OCI-LY1 (cell line): ENCODE results near the gene HDLBP.

Source experiments
- H2AFZ ChIP-seq: fragments of 200-600 bp; sonication (generic), shearing (Covaris generic); 2 replicates; pipeline ENCODE4 v1.6.0; 2014; ENCODE audit warnings: antibody characterized with exemption, mild to moderate bottlenecking, low read length
- H3F3A ChIP-seq: fragments of 200-600 bp; sonication (generic), shearing (Covaris generic); 2 replicates; pipeline ENCODE4 v1.6.0; 2014; ENCODE audit warnings: mild to moderate bottlenecking, antibody characterized with exemption, low read length, moderate library complexity; ENCODE audit not compliant: insufficient read depth
- H3K27ac ChIP-seq: fragments of 200-600 bp; sonication (generic); 2 replicates; pipeline ENCODE4 v1.5.1; 2014; ENCODE audit warnings: low read length, mixed run types, mild to moderate bottlenecking, low read depth; ENCODE audit not compliant: poor library complexity, severe bottlenecking
- H3K27me3 ChIP-seq: fragments of 200-600 bp; sonication (generic); 2 replicates; pipeline ENCODE4 v1.6.0; 2014; ENCODE audit warnings: antibody characterized with exemption, mild to moderate bottlenecking, low read length, moderate library complexity; ENCODE audit not compliant: insufficient read depth
- H3K36me3 ChIP-seq: fragments of 200-600 bp; sonication (generic); 2 replicates; pipeline ENCODE4 v1.6.1; 2014; ENCODE audit warnings: mild to moderate bottlenecking, antibody characterized with exemption, low read length, moderate library complexity, mixed read lengths; ENCODE audit not compliant: insufficient read depth
- H3K4me1 ChIP-seq: fragments of 200-600 bp; sonication (generic); 2 replicates; pipeline ENCODE4 v1.5.1; 2014; ENCODE audit warnings: mild to moderate bottlenecking, low read length, moderate library complexity; ENCODE audit not compliant: insufficient read depth, severe bottlenecking
- H3K4me2 ChIP-seq: fragments of 200-600 bp; sonication (generic), shearing (Covaris generic); 2 replicates; pipeline ENCODE4 v1.6.1; 2014; ENCODE audit warnings: low read length
- H3K4me3 ChIP-seq: fragments of 200-600 bp; sonication (generic); 2 replicates; pipeline ENCODE4 v1.5.1; 2014; ENCODE audit warnings: low read length, low read depth, mild to moderate bottlenecking, mixed read lengths; ENCODE audit not compliant: poor library complexity, severe bottlenecking
- H3K79me2 ChIP-seq: fragments of 200-600 bp; shearing (Covaris generic); 2 replicates; pipeline ENCODE4 v1.6.1; 2016; ENCODE audit warnings: mixed run types, low read length, mixed read lengths; ENCODE audit not compliant: insufficient read depth
- H3K9ac ChIP-seq: fragments of 200-600 bp; sonication (generic), shearing (Covaris generic); 2 replicates; pipeline ENCODE4 v1.6.1; 2014; ENCODE audit warnings: mild to moderate bottlenecking, low read length, mixed read lengths
- H3K9me2 ChIP-seq: fragments of 200-600 bp; sonication (generic), shearing (Covaris generic); 2 replicates; pipeline ENCODE4 v1.6.1; 2014; ENCODE audit warnings: low read depth, mild to moderate bottlenecking, low read length, mixed read lengths
- H3K9me3 ChIP-seq: fragments of 200-600 bp; shearing (Covaris generic); 2 replicates; pipeline ENCODE4 v1.6.1; 2014; ENCODE audit warnings: low read length, mixed read lengths
- H4K20me1 ChIP-seq: fragments of 200-600 bp; sonication (generic), shearing (Covaris generic); 2 replicates; pipeline ENCODE4 v1.6.0; 2016; ENCODE audit warnings: mild to moderate bottlenecking, low read length; ENCODE audit not compliant: insufficient read depth
- EZH2 ChIP-seq: fragments of 200-600 bp; sonication (generic), shearing (Covaris generic); IDR thresholded peaks from 2 replicates; pipeline ENCODE4 v1.8.0; 2017; ENCODE audit warnings: borderline replicate concordance, mixed run types, mild to moderate bottlenecking, antibody characterized with exemption, low read length, moderate library complexity, mixed read lengths
- TF ChIP-seq, protein P1 (sequence below): fragments of 200-600 bp; sonication (generic), shearing (Covaris generic); IDR thresholded peaks from 2 replicates; pipeline ENCODE4 v1.5.1; 2017; ENCODE audit warnings: mild to moderate bottlenecking, antibody characterized with exemption, low read length, moderate library complexity, mixed read lengths

HDLBP gene

DNA sequence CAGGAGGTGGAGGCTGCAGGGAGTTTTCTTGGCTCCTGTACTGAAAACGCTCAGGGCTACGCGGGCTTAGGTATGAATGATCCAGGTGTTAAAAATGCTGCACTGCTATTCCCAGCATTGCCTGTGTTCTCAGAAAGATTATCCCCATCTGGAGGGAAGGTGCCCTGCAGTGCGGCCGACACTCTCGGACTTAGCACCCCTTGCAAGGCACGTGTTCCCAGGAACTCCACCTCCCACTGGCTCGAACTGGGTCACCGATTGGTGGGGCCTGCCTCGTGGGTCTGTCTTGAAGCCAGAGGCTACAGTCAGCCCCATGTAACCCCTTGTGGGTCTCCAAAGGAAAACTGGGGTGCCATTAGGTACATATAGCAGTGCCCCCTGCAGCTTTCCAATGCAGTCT lies 101.3 kb downstream of the HDLBP start:
- Histone ChIP-seq H4K20me1 (no peaks in the 10 kb centered on the region), H3K4me3 (no peak overlapping the region), H2AFZ (no peak overlapping the region), H3K36me3 (no peaks in the 10 kb centered on the region), H3K9me3 (no peaks in the 10 kb centered on the region), H3K27ac (no peak overlapping the region), H3F3A (0 out of 2 replicates have a peak, but pooled peaks cover 3% of the 10 kb centered on the region), H3K4me2 (no peak overlapping the region), H3K9me2 (no peaks in the 10 kb centered on the region), H3K9ac (no peak overlapping the region), H3K27me3 (peaks cover 3% of the 10 kb centered on the region; the same call in 1 of the 2 replicates), H3K79me2 (no peaks in the 10 kb centered on the region), H3K4me1 (peaks cover 15% of the 10 kb centered on the region)
- TF ChIP-seq, protein P1, sequence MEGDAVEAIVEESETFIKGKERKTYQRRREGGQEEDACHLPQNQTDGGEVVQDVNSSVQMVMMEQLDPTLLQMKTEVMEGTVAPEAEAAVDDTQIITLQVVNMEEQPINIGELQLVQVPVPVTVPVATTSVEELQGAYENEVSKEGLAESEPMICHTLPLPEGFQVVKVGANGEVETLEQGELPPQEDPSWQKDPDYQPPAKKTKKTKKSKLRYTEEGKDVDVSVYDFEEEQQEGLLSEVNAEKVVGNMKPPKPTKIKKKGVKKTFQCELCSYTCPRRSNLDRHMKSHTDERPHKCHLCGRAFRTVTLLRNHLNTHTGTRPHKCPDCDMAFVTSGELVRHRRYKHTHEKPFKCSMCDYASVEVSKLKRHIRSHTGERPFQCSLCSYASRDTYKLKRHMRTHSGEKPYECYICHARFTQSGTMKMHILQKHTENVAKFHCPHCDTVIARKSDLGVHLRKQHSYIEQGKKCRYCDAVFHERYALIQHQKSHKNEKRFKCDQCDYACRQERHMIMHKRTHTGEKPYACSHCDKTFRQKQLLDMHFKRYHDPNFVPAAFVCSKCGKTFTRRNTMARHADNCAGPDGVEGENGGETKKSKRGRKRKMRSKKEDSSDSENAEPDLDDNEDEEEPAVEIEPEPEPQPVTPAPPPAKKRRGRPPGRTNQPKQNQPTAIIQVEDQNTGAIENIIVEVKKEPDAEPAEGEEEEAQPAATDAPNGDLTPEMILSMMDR = no peak
- no peak for TF ChIP-seq EZH2

DNA sequence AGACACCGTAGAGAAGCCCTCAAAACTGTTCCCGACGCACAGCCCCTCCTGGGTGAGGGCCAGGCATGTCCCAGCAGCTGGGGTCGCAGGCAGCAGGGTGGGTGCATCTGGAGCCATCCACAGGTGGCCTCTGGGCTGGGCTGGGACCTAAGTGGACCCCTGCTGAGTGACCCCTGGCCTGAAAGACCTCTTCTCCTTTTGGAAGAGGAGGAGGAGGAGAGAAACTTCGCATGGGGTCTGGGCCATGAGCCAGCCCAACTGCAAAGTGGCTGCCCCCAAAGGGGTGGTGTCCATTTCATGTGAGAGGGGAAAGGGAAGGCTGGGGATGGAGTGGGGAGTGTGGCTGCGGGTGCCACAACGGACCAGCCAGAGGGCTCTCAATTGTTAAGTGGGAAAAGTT lies 101.9 kb downstream of the HDLBP start:
- H3K9me3 ChIP-seq = no peaks in the 10 kb centered on the region
- H3K36me3 ChIP-seq = no peaks in the 10 kb centered on the region
- no peaks in the 10 kb centered on the region for H3F3A ChIP-seq
- no peaks in the 10 kb centered on the region for H4K20me1 ChIP-seq
- H3K4me1 ChIP-seq = peaks cover 9% of the 10 kb centered on the region
- H3K27me3 ChIP-seq = peaks cover 3% of the 10 kb centered on the region; the same call in 1 of the 2 replicates
- no peak overlapping the region for H2AFZ ChIP-seq
- H3K9me2 ChIP-seq = no peaks in the 10 kb centered on the region
- H3K9ac ChIP-seq = no peak overlapping the region
- no peaks in the 10 kb centered on the region for H3K79me2 ChIP-seq
- H3K4me2 ChIP-seq = no peak overlapping the region
- H3K4me3 ChIP-seq = no peak overlapping the region
- H3K27ac ChIP-seq = no peak overlapping the region
- TF ChIP-seq, protein P1 = no peak
- TF ChIP-seq EZH2 = no peak

DNA sequence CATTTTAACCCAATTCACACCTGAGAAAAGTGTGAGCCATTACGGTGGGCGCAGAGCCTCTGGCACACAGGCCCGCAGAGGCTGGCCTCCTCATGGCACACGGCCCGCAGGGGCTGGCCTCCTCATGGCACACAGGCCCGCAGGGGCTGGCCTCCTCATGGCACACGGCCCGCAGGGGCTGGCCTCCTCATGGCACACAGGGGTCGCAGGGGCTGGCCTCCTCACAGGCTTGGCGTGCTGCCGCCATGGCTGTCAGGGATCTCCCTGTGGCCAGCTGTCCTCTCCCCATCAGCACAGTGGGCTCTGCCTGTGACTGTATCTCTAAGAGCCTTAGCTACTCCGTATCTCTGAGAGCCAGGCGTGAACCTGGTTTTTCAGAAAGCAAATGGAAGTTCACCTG lies 102.4 kb downstream of the HDLBP start:
- TF ChIP-seq, protein P1 = no peak
- no peak for TF ChIP-seq EZH2
- no peaks in the 10 kb centered on the region for H4K20me1 ChIP-seq
- no peaks in the 10 kb centered on the region for H3K9me2 ChIP-seq

More for the DNA sequence above, 102.4 kb downstream of the HDLBP start:
- H3F3A ChIP-seq = no peaks in the 10 kb centered on the region
- H3K4me2 ChIP-seq = no peak overlapping the region
- no peak overlapping the region for H2AFZ ChIP-seq
- H3K9ac ChIP-seq = no peak overlapping the region
- peaks cover 3% of the 10 kb centered on the region; the same call in 1 of the 2 replicates for H3K27me3 ChIP-seq
- H3K36me3 ChIP-seq = no peaks in the 10 kb centered on the region
- no peak overlapping the region for H3K4me3 ChIP-seq
- H3K27ac ChIP-seq = no peak overlapping the region
- H3K79me2 ChIP-seq = no peaks in the 10 kb centered on the region
- no peaks in the 10 kb centered on the region for H3K9me3 ChIP-seq
- peaks cover 4% of the 10 kb centered on the region for H3K4me1 ChIP-seq
